Left hindlimb (tissue), 1 donor: Measurements from ENCODE around the gene PCDHGA12.
"Not testable (repeated sequence)": the region's sequence is repeated elsewhere in the genome, so short reads cannot be mapped to it uniquely, and the experiment has no call there.

Source experiments
- DNase-seq: peaks from one replicate; pipeline ENCODE4 v3.0.0-alpha.2; 2018

PCDHGA12 gene

GRCh38 chr5:141409598-141410306 is 20.6 kb upstream of the PCDHGA12 start:
- DNase-seq: no peak

GRCh38 chr5:141411575-141411974 is 18.7 kb upstream of the PCDHGA12 start:
- DNase-seq: no peak

GRCh38 chr5:141412854-141413539 is 17.3 kb upstream of the PCDHGA12 start, which contains the start of gene PCDHGA10:
Gene PCDHGA10, plus strand, starts transcription at chr5:141412987. Its CDS starts 189 bp downstream, at chr5:141413176.
- no peak for DNase-seq

- DNase-seq: no peak
Observed at GRCh38 chr5:141413540-141414069, 16.7 kb upstream of the PCDHGA12 start.

- DNase-seq: not testable (repeated sequence)
Observed at GRCh38 chr5:141414548-141415274, 15.6 kb upstream of the PCDHGA12 start.

GRCh38 chr5:141415275-141415618 is 15.1 kb upstream of the PCDHGA12 start:
- DNase-seq: not testable (repeated sequence)

- peak; percentile 66 for DNase-seq
Observed at GRCh38 chr5:141417494-141418172, 12.7 kb upstream of the PCDHGA12 start, which contains the start of gene PCDHGB7. Gene PCDHGB7, plus strand, starts transcription at chr5:141417677. Its CDS starts 183 bp downstream, at chr5:141417860.

GRCh38 chr5:141419074-141419880 is 11.0 kb upstream of the PCDHGA12 start:
- DNase-seq: no peak

GRCh38 chr5:141420855-141421488 is 9.3 kb upstream of the PCDHGA12 start, which contains the start of gene PCDHGA11:
Gene PCDHGA11, plus strand, starts transcription at chr5:141421051. Its CDS starts 177 bp downstream, at chr5:141421228.
- no peak for DNase-seq

GRCh38 chr5:141421489-141421855 is 8.8 kb upstream of the PCDHGA12 start:
- no peak for DNase-seq

GRCh38 chr5:141422742-141423291 is 7.5 kb upstream of the PCDHGA12 start:
- no peak for DNase-seq

GRCh38 chr5:141427783-141428426 is 2.4 kb upstream of the PCDHGA12 start:
- DNase-seq: no peak

- DNase-seq: no peak
Observed at GRCh38 chr5:141431286-141431685, 979 bp downstream of the PCDHGA12 start.

GRCh38 chr5:141432308-141432707 is 2.0 kb downstream of the PCDHGA12 start:
- not testable (repeated sequence) for DNase-seq

- not testable (repeated sequence) for DNase-seq
Observed at GRCh38 chr5:141432726-141433125, 2.4 kb downstream of the PCDHGA12 start.

GRCh38 chr5:141434006-141434405 is 3.7 kb downstream of the PCDHGA12 start:
- no peak for DNase-seq

- DNase-seq: no peak
Observed at GRCh38 chr5:141437221-141437620, 6.9 kb downstream of the PCDHGA12 start.

GRCh38 chr5:141439411-141440141 is 9.3 kb downstream of the PCDHGA12 start:
- DNase-seq: no peak

GRCh38 chr5:141440341-141440740 is 10.0 kb downstream of the PCDHGA12 start:
- DNase-seq: no peak
